Endothelial cell (in vitro differentiated cells): ENCODE measurements around the gene PAPPA. TPM values are rescaled to one million over a fixed set of nuclear protein-coding genes. Genes with fewer than 3 reads are reported as not detected.

ENCODE experiments used
- DNase-seq: peaks from one replicate; pipeline ENCODE4 v3.0.0; 2021; ENCODE audit warnings: low spot score
- H3K27ac Mint-ChIP-seq: one replicate; pipeline ENCODE4 v1.8.0; 2021; ENCODE audit warnings: mixed read lengths, inconsistent platforms; ENCODE audit not compliant: unreplicated experiment
- H3K27me3 Mint-ChIP-seq: one replicate; pipeline ENCODE4 v1.8.0; 2021; ENCODE audit warnings: mild to moderate bottlenecking, moderate library complexity, mixed read lengths, inconsistent platforms; ENCODE audit not compliant: unreplicated experiment
- H3K36me3 Mint-ChIP-seq: one replicate; pipeline ENCODE4 v1.8.0; 2021; ENCODE audit warnings: mild to moderate bottlenecking, low read depth, mixed read lengths, inconsistent platforms; ENCODE audit not compliant: unreplicated experiment
- H3K4me1 Mint-ChIP-seq: one replicate; pipeline ENCODE4 v1.8.0; 2021; ENCODE audit warnings: mild to moderate bottlenecking, mixed read lengths, inconsistent platforms; ENCODE audit not compliant: unreplicated experiment
- H3K4me3 Mint-ChIP-seq: one replicate; pipeline ENCODE4 v1.8.0; 2021; ENCODE audit warnings: mild to moderate bottlenecking, mixed read lengths, inconsistent platforms; ENCODE audit not compliant: unreplicated experiment
- H3K9me3 Mint-ChIP-seq: one replicate; pipeline ENCODE4 v1.8.0; 2021; ENCODE audit warnings: mixed read lengths, inconsistent platforms; ENCODE audit not compliant: unreplicated experiment
- total RNA-seq: library from RNA; stranded (reverse); fragmentation: NEBNext Ultra II Directional; extraction: Animal tissue kit (Norgen Biotek cat#: 25700); gene quantifications from one replicate; pipeline ENCODE4 v1.2.1, GENCODE V29; 2021; ENCODE audit not compliant: unreplicated experiment
- TF ChIP-seq, protein P1 (sequence below): fragments of 200-600 bp; sonication (generic); IDR thresholded peaks from one replicate; pipeline ENCODE4 v1.5.0; 2021; ENCODE audit warnings: antibody characterized with exemption; ENCODE audit not compliant: unreplicated experiment

The PAPPA gene
- total RNA-seq, 1 donor from 2014 or later: 1.4 TPM

DNA sequence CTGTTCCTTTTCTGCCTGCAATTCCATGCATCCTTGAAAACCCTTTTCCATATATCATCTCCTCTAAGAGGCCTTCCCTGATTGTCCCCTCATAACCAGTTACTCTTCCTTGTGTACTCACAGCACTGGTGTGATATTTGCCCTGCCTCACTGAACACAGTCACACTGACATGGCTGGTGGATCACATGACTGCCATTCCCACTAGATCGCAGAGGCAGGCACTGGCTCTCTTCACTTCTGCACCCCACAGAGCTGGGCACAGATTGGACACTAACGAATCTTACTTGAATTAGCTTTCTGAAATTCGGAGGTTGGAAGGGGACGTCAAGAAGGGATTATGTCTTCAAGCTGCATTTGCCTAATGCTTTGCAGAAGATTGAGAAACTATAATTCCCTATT lies 208.0 kb downstream of the PAPPA start:
- no peak for DNase-seq
- no peaks in the 10 kb centered on the region for H3K4me1 Mint-ChIP-seq
- H3K4me3 Mint-ChIP-seq: no peak overlapping the region
- TF ChIP-seq, protein P1, sequence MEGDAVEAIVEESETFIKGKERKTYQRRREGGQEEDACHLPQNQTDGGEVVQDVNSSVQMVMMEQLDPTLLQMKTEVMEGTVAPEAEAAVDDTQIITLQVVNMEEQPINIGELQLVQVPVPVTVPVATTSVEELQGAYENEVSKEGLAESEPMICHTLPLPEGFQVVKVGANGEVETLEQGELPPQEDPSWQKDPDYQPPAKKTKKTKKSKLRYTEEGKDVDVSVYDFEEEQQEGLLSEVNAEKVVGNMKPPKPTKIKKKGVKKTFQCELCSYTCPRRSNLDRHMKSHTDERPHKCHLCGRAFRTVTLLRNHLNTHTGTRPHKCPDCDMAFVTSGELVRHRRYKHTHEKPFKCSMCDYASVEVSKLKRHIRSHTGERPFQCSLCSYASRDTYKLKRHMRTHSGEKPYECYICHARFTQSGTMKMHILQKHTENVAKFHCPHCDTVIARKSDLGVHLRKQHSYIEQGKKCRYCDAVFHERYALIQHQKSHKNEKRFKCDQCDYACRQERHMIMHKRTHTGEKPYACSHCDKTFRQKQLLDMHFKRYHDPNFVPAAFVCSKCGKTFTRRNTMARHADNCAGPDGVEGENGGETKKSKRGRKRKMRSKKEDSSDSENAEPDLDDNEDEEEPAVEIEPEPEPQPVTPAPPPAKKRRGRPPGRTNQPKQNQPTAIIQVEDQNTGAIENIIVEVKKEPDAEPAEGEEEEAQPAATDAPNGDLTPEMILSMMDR: no peak
- H3K27me3 Mint-ChIP-seq: no peaks in the 10 kb centered on the region
- no peaks in the 10 kb centered on the region for H3K9me3 Mint-ChIP-seq
- H3K27ac Mint-ChIP-seq: no peak overlapping the region
- no peaks in the 10 kb centered on the region for H3K36me3 Mint-ChIP-seq

DNA sequence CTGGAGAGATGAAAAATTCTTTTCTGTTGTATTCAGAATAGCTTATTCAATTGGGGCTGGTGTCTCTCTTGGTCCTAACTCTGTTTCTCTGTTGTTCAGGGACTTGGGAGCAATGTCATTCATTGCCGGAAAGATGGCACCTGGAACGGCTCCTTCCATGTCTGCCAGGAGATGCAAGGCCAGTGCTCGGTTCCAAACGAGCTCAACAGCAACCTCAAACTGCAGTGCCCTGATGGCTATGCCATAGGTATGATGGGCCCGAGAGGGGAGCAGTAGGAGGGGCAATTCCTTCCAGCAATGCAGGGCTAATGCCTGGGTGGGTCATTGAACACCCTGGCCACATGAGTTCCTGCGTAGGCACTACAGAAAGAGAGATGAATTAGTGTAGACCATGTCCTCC lies 208.9 kb downstream of the PAPPA start:
- DNase-seq: no peak
- no peak overlapping the region for H3K4me3 Mint-ChIP-seq
- TF ChIP-seq, protein P1: no peak
- H3K36me3 Mint-ChIP-seq: no peaks in the 10 kb centered on the region
- H3K27ac Mint-ChIP-seq: no peak overlapping the region
- H3K27me3 Mint-ChIP-seq: no peaks in the 10 kb centered on the region
- H3K4me1 Mint-ChIP-seq: no peaks in the 10 kb centered on the region
- no peaks in the 10 kb centered on the region for H3K9me3 Mint-ChIP-seq

DNA sequence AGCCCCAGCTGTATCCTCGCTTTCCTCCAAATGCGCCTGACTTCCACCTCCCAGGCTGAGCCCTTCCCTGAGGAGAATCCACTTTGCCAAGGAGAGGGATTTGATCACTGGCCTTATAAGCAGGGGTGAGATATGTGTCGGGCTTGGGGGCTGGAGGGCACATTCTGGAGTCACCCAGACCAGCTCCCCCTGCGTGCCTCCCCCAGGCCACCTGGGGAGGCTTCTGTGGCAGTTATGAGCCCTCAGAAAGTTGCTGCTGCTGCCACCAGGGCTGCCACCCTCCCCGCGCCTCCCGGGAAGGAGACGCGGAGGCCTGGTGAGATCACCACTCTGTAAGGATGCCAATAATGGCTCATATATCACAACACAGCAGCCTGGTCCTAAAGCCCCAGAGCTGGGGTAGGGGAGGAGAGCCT lies 211.5 kb downstream of the PAPPA start:
- H3K4me1 Mint-ChIP-seq: peaks cover 4% of the 10 kb centered on the region
- H3K27ac Mint-ChIP-seq: no peak overlapping the region
- no peak for DNase-seq
- H3K36me3 Mint-ChIP-seq: no peaks in the 10 kb centered on the region
- no peak overlapping the region for H3K4me3 Mint-ChIP-seq
- H3K9me3 Mint-ChIP-seq: no peaks in the 10 kb centered on the region
- TF ChIP-seq, protein P1: no peak
- peaks cover 1% of the 10 kb centered on the region for H3K27me3 Mint-ChIP-seq

DNA sequence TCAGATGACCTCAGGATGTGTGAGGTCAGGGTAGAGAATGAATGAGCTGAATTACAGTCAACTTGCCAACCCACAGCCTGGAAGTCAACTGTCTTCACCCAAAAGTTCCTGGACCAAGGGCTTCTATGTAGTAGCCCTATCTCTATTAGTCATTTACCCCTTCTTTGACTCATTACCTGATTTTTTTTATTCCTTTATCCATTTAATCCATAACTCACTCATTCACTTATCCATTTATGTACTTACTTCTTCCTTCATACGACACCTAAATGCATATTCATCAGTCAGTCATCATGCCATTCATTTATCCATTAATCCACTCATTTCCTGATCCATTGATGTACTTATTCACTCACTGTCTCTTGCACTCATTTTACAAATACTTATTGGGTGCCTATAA lies 212.7 kb downstream of the PAPPA start:
- Mint-ChIP-seq H3K36me3 (no peaks in the 10 kb centered on the region), H3K4me3 (no peak overlapping the region), H3K4me1 (peaks cover 4% of the 10 kb centered on the region), H3K27ac (no peak overlapping the region), H3K9me3 (no peaks in the 10 kb centered on the region), H3K27me3 (peaks cover 1% of the 10 kb centered on the region)
- no peak for DNase-seq
- TF ChIP-seq, protein P1: no peak

DNA sequence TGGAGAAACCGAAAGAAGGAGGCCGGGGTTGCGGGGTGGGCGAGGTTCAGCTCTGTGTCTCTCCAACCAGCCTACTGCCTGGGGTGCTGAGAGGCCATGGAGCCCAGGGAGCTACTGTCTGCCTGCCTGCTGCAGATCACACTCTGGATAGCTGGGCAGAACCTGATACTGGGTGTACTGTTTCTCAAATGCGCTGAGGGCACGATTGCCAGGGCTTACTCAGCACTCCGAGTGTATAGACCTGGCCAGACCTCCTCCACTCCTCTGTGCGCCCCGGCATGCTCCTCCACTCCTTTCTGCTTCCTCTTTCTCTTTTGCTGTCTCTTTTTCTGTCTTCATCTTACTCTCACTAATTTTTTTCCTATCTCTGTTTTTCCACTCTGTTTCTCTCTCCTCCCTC lies 215.1 kb downstream of the PAPPA start:
- Mint-ChIP-seq H3K27me3 (peaks cover 1% of the 10 kb centered on the region), H3K4me3 (no peak overlapping the region), H3K27ac (no peak overlapping the region), H3K9me3 (no peaks in the 10 kb centered on the region), H3K4me1 (peaks cover 4% of the 10 kb centered on the region), H3K36me3 (no peaks in the 10 kb centered on the region)
- DNase-seq: no peak
- TF ChIP-seq, protein P1: no peak
